Fibroblast of skin of left quadriceps (primary cell): Measurements from ENCODE around the gene KCND2.
"Not testable (repeated sequence)": the region's sequence is repeated elsewhere in the genome, so short reads cannot be mapped to it uniquely, and the experiment has no call there.

Source experiments
- DNase-seq, 2 experiments: peaks; one replicate each; pipeline ENCODE4 v3.0.0-alpha.2; 2013; ENCODE audit warnings: low read depth in 2 of 2

Gene KCND2

GRCh38 chr7:120502132-120502531 is 229.2 kb downstream of the KCND2 start:
- no peak for DNase-seq

DNA sequence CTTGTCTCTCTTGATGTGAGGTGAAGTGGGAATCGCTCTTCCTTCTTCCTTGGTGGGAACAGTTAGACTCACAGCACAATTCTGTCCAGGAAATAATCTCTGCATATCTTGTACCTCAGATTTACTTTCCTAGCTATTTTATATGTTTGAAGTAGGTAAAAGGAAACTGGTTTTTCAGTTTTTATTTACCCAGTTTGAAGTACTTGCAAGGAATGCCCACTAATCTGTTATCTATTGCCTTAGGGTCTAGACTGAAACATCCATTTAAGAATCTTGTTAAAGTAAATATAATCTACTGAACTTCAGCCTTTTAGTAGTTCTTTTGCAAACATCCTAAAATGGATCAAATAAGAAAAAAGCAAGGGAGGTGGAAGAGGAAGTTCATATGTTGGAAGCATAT is 229.8 kb downstream of the KCND2 start:
- DNase-seq = no peak

GRCh38 chr7:120504386-120504785 is 231.4 kb downstream of the KCND2 start:
- no peak for DNase-seq

DNA sequence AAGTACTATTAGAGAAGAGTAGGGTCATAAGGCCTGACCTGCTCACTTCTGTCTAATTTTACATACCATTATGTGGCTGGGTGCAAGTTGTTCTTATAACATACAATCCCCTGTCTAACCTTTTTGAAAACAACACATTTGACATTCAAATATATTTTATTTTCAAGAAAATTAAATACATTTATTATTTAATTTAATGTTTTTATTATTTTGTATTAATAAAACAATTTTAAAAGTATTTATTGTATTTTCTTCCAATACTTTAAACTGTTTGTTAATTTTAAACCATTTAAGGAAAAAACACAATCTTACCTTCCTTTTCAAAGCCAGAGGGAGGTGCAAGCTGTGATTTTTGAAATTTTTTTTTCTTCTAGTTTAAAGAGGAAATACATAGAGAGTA is 232.8 kb downstream of the KCND2 start:
- DNase-seq = no peak

DNA sequence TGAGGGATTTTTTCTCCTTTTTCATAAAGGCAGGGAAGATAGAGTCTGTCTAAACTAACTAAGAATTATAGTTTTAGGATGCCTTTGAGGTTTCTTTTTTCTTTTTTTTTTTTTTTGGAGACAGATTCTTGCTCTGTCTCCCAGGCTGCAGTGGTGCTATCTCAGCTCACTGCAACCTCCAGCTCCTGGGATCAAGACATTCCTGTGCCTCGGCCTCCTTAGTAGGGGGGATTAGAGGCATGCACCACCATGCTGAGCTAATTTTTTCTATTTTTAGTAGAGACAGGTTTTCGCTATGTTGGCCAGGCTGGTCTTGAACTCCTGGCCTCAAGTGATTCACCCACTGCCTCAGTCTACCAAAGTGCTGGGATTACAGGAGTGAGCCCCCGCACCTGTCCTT is 239.7 kb downstream of the KCND2 start:
- DNase-seq = no peak

DNA sequence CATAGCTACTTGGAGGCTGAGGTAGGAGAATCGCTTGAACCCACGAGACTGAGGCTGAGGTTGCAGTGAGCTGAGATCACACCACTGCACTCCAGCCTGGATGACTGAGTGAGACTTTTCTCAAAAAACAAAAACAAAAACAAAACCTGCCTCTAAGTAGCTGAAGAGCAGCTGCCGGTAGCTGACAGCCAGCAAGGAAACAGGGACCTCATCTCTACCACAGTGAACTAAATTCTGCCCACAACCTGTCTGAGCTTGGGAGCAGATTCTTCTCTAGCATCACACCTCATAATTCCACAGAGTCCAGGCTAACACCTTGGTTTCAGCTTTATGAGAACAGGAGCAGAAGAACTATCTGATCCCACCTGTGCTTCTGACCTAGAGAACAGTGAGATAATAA is 246.2 kb downstream of the KCND2 start:
- DNase-seq = no peak

DNA sequence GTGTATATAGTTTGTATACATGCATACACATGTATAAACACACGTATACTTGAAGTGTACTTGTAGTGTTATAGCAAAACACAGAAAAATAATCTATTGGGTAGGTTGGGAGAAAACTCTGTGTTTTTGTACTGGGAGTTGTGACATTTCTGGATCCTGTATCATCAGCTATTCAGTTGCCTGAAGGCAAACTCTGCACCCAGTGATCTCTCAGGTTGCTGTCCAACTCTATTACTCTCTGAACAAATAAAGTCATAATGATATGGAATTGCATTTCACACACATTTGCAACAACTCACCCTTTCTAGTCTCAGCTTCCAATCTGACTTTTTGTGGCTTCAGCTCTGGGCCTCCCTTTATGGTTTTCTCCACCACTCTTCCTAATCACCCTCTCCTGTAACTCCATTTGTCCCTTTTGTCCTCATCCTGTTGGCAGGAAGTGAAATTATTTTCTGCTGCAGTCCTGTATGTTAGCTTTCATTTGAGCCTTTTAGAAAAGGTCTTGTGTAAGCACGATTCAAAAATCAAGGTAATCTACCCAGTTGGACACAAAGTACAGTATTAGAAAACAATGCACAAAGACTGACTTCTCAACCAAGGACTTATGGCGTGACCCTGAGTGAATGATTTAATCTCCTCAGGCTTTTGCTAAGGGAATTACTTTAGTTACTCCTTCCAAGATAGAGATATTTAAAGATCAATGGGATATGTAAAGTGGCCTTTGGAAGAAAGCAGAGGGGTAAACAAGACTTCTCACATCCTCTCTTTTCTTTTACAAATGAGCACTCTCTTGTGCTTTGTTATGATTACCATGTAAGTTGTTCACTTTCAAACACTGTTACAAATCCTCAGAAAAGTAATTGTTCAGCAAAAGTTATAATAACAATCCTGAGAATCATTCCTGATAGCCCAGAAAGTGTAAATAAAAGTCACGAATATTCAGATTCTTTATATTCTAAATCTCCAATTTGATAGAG is 249.1 kb downstream of the KCND2 start:
- DNase-seq = no peak

DNA sequence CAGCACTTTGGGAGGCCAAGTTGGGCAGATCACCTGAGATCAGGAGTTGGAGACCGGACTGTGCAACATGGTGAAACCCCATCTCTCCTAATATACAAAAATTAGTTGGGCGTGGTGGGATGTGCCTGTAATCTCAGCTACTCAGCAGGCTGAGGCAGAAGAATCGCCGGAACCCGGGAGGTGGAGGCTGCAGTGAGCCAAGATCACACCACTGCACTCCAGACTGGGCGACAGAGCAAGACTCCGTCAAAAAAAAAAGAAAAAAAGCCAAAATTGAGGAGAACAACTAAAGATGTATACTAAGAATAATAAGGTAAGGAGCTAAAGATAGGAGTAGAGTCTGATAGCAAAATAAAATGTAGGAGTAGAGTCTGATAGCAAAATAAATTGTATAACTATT is 251.0 kb downstream of the KCND2 start:
- DNase-seq = no peak

- no peak for DNase-seq
Measured at GRCh38 chr7:120526902-120527509, 254.0 kb downstream of the KCND2 start.

DNA sequence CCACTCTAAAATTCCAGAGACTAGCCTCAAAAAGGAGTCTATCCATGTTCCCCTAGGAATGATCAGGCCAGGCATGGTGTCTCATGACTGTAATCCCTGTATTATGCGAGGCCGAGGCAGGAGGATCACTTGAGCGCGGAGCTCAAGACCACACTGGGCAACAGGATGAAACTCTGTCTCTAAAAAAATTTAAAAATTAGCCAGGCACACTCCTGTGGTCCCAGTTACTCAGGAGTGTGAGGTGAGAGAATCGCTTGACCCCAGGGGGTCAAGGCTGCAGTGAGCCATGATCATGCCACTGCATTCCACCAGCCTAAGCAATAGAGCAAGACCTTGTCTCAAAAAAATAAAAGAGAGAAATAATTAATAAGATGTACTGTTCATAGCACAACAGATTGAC is 256.8 kb downstream of the KCND2 start:
- DNase-seq = no peak

DNA sequence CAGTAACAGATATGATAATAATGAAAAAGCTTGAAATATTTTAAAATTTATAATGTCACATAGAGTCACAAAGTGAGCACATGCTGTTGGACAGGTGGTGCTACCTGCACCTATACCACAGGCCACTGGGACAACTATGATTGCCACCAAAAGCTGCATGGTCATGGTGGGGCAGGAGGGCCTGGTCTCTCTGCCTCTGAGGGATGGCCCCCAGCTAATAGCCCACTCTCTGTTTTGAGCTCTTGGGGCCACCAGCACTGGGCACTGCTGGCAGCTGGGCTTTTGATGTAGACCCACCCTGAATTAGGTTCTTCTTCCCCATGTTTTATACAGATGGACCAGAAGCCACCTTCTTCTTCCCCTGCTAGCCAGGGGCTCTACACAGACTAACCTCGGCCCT is 265.4 kb downstream of the KCND2 start:
- no peak for DNase-seq

- DNase-seq = no peak
Measured at GRCh38 chr7:120539321-120539720, 266.3 kb downstream of the KCND2 start.

GRCh38 chr7:120547605-120548004 is 274.6 kb downstream of the KCND2 start:
- no peak for DNase-seq

GRCh38 chr7:120550494-120551048 is 277.6 kb downstream of the KCND2 start:
- DNase-seq = peak; percentile 33 to 42

DNA sequence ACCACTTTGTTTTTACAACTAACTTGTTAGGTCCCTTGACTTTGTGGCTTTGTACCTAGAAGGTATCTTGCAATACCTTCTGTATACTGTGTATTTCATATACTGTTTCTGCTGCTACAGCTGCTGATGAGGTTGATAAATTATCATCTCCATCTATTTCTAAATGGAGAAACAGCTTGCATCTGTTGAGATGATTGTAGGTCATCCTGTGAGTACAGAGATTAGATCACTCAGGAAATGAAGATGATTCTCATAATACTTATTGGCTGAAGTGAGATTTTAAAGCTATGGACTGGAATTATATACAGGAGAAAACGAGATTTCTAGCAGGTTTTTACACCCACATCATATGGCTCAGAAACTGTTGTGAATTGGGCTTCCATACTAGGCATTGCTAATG is 280.5 kb downstream of the KCND2 start:
- DNase-seq = no peak

- peak; percentile 19 to 27 for DNase-seq
Measured at GRCh38 chr7:120554960-120555571, 282.1 kb downstream of the KCND2 start.

GRCh38 chr7:120564145-120564544 is 291.2 kb downstream of the KCND2 start:
- DNase-seq = no peak

GRCh38 chr7:120567204-120567603 is 294.2 kb downstream of the KCND2 start:
- peak in 1 of 2 experiments; percentile 12 for DNase-seq

DNA sequence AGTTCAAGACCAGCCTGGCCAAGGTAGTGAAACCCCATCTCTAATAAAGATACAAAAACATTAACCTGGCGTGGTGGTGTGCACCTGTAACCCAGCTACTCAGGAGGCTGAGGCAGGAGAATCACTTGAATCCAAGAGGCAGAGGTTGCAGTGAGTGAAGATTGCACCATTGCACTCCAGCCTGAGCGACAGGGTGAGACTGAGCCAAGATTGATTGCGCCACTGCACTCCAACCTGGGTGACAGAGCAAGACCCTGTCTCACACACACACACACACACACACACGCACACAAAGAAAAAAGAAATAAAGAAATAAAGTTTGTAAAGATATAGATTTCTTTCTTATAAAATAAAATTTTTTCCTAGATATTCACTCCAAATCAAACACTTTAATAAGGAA is 305.7 kb downstream of the KCND2 start:
- DNase-seq = not testable (repeated sequence)

DNA sequence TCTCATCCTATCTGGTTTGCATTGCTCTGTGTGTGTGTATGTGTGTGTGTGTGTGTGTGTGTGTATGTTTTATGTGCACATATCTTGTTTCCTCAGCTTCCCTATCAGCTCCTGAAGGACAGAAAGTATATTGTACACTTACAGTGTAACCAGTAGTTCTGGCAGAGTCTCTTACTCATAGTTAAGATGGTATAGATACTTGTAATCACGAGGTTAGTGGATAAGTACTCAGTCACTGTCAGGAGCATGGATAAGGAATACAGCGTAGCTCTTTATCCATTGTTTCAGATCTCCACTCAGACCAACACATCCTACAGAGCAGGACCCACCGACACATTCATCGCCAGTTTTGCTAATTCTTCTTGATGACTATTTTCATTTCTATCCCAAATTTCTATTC is 309.9 kb downstream of the KCND2 start:
- no peak for DNase-seq

DNA sequence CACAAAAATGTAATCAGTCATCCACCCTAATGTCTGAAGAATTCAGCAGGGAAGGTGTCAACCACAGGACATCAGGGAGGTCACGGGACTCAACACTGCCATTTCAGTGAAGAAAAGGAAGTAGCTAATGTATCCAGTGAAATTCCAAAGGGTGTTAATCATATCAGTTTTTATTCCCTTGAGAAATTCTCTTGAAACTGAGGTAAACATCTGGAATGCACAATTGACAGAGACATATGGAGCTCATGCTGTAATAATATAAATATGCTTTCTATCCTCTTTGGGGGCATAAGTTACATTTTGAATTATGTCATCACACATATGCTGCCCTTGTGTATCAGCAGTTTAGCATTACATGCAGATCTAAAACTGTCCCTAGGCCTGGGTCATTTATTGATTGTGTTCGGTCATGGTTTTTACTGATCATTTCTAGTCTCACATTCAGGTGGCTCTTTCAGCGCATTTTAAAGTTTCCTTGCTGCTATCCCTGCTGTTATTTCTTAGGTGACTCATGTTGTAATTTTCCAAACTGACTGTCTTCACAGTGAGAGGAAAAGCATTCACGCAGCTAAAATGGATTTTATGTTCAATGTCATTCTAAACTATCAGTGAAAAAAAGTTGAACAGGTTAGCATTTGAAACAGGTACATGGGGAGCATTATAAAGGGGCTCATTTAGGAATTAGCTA is 311.1 kb downstream of the KCND2 start:
- DNase-seq = peak; percentile 98

GRCh38 chr7:120586571-120586970 is 313.6 kb downstream of the KCND2 start:
- no peak for DNase-seq
